GM23338 (cell line): ENCODE data around the gene CPEB3.

ENCODE experiments used
- CREB1 ChIP-seq: fragments of 250-450 bp; sonication (Bioruptor Pico); IDR thresholded peaks from 2 replicates; pipeline ENCODE4 v1.5.0; 2020; ENCODE audit warnings: low read depth, mild to moderate bottlenecking, moderate library complexity
- EZH2 ChIP-seq: fragments of 200-600 bp; sonication (generic); IDR thresholded peaks from one replicate; pipeline ENCODE4 v1.8.0; 2017; ENCODE audit warnings: antibody characterized with exemption, mild to moderate bottlenecking, low read depth; ENCODE audit not compliant: unreplicated experiment
- EZH2phosphoT487 ChIP-seq: fragments of 200-600 bp; sonication (generic); IDR thresholded peaks from one replicate; pipeline ENCODE4 v1.8.1; 2018; ENCODE audit warnings: antibody characterized with exemption; ENCODE audit not compliant: unreplicated experiment
- JUNB ChIP-seq: IDR thresholded peaks from one replicate; pipeline ENCODE4 v1.6.1; 2016; ENCODE audit warnings: antibody characterized with exemption; ENCODE audit not compliant: unreplicated experiment
- NANOG ChIP-seq: IDR thresholded peaks from 2 replicates; pipeline ENCODE4 v1.6.1; 2016; ENCODE audit warnings: antibody characterized with exemption, borderline replicate concordance
- POLR2AphosphoS5 ChIP-seq: IDR thresholded peaks from 2 replicates; pipeline ENCODE4 v1.6.1; 2016; ENCODE audit warnings: antibody characterized with exemption, low read depth
- TF ChIP-seq, protein P1 (sequence below), 2 experiments: fragments of 200-600 bp in 1 of 2; sonication (generic) in 1 of 2; conservative IDR thresholded peaks; 2 replicates each; pipeline versions ENCODE4 v1.5.1 to v1.6.1; 2016 to 2017; ENCODE audit warnings: antibody characterized with exemption in 2 of 2, low read depth in 2 of 2, mild to moderate bottlenecking in 2 of 2, moderate library complexity in 1 of 2
- TF ChIP-seq, protein P2 (sequence below): IDR thresholded peaks from one replicate; pipeline ENCODE4 v1.6.1; 2018; ENCODE audit warnings: antibody characterized with exemption; ENCODE audit not compliant: unreplicated experiment

DNA sequence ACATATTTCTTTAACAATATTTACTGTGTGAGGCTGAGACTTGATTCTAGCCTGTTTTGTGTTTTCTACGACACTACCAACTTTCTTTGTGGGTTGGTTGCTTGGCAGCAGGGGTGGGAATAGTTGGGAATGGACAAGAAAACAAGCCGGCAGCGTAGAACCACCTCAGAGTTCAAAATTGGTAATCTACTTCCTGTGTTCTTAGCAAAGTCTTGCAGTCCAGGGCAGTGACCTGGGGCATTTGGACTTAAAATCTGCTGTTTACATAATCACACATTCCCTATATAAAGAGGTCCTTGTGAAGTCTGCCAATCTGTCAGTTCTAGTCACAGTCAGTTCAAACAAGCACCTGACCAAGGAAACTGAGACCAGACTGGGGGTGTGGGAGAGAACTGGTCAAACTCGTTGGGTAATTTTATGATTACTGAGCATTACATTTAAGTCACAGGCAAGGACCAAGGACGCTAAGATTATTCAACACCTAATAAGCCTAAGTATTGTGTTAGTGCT, 167.9 kb downstream of the CPEB3 start:
- TF ChIP-seq, protein P1, sequence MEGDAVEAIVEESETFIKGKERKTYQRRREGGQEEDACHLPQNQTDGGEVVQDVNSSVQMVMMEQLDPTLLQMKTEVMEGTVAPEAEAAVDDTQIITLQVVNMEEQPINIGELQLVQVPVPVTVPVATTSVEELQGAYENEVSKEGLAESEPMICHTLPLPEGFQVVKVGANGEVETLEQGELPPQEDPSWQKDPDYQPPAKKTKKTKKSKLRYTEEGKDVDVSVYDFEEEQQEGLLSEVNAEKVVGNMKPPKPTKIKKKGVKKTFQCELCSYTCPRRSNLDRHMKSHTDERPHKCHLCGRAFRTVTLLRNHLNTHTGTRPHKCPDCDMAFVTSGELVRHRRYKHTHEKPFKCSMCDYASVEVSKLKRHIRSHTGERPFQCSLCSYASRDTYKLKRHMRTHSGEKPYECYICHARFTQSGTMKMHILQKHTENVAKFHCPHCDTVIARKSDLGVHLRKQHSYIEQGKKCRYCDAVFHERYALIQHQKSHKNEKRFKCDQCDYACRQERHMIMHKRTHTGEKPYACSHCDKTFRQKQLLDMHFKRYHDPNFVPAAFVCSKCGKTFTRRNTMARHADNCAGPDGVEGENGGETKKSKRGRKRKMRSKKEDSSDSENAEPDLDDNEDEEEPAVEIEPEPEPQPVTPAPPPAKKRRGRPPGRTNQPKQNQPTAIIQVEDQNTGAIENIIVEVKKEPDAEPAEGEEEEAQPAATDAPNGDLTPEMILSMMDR (conservative IDR thresholded peaks at IDR 0.05; ENCODE audit: low read depth in 2 of 2): no peak
- no peak for TF ChIP-seq JUNB
- TF ChIP-seq EZH2: no peak
- no peak for TF ChIP-seq CREB1
- TF ChIP-seq, protein P2, sequence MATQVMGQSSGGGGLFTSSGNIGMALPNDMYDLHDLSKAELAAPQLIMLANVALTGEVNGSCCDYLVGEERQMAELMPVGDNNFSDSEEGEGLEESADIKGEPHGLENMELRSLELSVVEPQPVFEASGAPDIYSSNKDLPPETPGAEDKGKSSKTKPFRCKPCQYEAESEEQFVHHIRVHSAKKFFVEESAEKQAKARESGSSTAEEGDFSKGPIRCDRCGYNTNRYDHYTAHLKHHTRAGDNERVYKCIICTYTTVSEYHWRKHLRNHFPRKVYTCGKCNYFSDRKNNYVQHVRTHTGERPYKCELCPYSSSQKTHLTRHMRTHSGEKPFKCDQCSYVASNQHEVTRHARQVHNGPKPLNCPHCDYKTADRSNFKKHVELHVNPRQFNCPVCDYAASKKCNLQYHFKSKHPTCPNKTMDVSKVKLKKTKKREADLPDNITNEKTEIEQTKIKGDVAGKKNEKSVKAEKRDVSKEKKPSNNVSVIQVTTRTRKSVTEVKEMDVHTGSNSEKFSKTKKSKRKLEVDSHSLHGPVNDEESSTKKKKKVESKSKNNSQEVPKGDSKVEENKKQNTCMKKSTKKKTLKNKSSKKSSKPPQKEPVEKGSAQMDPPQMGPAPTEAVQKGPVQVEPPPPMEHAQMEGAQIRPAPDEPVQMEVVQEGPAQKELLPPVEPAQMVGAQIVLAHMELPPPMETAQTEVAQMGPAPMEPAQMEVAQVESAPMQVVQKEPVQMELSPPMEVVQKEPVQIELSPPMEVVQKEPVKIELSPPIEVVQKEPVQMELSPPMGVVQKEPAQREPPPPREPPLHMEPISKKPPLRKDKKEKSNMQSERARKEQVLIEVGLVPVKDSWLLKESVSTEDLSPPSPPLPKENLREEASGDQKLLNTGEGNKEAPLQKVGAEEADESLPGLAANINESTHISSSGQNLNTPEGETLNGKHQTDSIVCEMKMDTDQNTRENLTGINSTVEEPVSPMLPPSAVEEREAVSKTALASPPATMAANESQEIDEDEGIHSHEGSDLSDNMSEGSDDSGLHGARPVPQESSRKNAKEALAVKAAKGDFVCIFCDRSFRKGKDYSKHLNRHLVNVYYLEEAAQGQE: no peak
- no peak for TF ChIP-seq NANOG
- TF ChIP-seq POLR2AphosphoS5: no peak
- TF ChIP-seq EZH2phosphoT487: no peak
